HuH-7 (cell line): Measurements from ENCODE around the gene GAL3ST2.
"Not testable (repeated sequence)": the region's sequence is repeated elsewhere in the genome, so short reads cannot be mapped to it uniquely, and the experiment has no call there.

Experiments used
- DNase-seq: peaks from one replicate; pipeline ENCODE4 v3.0.0; 2011; ENCODE audit warnings: low spot score

Gene GAL3ST2

DNA sequence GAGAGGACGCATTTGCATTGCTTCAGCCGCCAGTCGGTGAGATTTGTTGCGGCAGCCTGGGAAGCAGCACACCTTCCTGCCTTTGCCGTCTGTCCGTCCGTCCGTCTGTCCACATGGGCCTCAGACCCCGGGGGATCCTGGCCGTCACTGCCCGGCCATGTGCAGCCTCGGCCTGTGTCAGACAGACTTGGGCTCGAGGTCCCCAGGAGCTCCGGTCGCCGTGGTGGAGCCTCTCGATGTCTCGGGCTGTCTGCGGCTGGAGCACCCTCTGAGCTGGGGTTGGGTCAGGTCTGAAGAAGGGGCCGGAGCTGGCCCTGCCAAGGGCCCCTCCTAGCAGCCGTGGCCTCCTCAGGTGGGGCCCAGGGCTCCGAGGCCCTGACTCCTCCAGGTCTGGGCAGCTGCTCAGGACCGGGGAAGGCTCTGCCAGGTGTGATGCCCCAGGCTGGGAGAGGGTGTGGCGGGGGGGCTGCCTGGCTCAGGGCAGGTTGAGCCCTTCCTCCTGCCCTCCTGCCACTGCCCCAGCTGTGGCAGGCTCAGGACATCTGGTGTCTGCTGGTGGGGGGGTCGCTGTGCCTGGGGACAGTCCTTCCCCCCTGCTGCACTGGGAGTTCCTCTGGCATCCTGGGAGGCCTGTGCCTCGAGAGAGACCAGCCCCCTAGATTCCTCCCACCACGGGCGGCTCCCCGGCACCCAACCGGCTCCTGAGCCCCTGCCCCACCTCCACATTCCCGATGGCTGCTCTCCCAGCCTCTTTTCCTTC lies 44.2 kb downstream of the GAL3ST2 start:
- DNase-seq, result no peak

DNA sequence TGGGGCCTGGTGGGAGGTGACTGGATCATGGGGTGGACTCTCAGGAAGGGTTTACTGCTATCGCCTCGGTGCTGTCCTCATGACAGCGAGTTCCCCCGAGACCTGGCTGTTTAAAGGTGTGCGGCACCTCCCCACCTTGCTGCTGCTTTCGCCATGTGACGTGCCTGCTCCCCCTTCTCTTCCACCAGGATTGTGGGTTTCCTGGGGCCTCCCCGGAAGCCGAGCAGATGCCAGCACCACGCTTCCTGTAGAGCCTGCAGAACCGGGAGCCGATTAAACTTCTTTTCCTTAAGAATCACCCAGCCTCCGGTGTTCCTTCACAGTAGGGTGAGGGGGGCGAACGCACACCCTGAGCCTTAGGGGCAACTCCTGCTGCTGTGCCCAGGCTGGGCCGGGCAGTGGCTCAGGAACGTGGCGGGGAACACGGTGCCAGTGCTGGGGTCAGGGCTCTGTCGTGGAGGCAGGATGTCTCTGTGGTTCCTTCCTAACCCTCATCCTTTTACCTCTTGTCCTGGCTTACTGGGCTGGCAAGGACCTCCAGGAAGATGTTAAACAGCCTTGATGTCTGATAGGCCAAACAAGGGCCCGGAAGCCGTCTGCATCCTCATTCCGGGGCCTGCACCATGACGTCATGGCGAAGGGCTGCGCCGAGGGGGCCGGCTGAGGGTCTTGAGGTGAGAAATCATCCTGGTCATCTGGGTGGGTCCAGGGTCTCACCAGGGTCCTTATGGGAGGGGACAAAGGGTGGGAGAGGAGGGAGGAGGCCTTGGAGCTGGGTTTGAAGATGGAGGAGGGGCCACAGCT lies 45.0 kb downstream of the GAL3ST2 start:
- no peak for DNase-seq

DNA sequence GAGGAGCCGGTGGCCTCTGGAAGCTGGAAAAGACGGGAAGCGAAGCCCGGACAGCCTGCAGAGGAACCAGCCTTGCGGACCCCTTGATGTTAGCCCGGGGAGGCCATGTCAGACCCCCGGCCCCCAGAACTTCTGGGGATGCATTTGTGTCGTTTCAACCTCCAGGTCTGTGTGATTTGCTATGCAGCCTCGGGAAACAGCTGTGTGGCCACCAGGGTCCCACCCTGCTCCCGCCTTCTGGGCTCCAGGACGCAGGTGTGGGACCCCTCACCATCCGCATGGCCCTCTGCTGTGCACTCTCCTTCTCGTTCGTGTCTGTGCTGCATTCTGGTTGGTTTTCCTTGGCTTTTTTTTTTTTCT lies 45.6 kb downstream of the GAL3ST2 start:
- no peak for DNase-seq

DNA sequence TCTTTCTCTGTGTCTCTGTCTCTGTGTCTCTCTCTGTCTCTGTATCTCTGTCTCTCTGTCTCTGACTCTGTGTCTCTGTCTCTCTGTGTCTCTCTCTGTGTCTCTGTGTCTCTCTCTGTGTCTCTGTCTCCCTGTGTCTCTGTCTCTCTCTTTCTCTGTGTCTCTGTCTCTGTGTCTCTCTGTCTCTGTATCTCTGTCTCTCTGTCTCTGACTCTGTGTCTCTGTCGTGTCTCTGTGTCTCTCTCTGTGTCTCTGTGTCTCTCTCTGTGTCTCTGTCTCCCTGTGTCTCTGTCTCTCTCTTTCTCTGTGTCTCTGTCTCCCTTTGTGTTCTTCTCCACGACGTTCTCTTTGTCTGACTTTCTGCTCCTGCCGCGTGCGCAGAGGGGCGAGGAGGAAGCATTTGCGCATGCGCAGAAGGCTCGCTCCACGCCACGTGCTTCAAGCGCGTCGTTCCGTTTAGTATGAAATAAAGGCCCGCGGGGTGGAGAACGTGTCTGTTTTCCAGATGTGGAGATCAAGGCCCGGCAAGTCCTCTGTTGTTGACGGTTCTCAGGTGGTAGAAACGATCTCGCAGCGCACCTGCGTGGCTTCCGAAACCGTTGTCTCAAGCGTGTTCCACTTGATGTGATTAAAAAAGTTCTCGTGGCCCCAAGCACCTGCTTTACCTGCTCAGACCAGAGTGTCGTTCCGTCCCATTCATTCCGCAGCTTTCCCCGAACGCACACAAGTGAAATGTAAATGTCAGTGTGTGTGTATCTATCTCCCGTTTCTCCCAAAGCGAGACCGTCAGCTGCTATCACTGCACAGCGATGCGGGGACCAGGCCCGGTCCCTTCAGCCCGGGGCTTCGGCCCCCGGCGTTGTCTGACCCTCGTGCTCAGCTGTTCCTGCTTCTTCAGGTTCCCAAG lies 47.2 kb downstream of the GAL3ST2 start:
- not testable (repeated sequence) for DNase-seq

DNA sequence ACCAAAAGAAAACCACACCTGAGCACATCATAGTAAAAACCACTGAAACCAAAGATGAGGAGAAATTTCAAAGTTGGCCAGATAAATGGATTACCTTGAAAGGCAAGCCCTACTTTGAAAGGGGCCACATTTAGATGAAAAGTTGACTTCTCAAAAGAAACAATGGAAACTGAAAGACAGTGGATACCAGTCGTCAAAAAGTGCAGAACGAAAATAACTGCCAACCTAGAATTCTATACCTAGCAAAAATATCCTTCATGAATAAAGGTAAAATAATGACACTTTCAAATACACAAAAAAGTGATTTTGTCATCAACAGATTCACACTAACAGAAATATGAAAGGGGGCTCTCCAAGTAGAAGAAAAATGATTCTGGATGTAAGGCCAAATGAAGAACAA lies 50.8 kb downstream of the GAL3ST2 start:
- DNase-seq, result no peak

DNA sequence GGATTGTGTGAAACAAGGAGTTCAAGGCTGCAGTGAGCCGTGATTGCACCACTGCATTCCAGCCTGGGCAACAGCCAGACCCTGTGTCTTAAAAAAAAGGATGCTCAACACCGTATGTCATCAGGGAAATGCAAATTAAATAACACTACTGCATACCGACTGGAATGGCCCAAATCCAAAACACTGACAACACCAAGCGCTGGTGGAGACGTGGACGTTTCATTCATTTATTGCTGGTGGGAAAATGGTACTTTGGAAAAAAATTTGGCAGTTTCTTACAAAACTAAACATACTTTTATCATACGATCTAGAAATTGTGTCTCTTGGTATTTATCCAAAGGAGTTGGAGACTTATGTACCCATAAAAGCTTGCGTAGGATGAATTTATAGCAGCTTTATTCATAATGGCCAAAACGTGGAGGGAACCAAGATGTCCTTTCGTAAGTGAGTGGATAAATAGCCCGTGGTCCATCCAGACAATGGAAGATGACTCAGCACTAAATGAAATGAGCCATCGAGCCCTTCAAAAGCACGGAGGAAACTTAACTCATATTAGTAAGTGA lies 56.6 kb downstream of the GAL3ST2 start:
- no peak for DNase-seq

DNA sequence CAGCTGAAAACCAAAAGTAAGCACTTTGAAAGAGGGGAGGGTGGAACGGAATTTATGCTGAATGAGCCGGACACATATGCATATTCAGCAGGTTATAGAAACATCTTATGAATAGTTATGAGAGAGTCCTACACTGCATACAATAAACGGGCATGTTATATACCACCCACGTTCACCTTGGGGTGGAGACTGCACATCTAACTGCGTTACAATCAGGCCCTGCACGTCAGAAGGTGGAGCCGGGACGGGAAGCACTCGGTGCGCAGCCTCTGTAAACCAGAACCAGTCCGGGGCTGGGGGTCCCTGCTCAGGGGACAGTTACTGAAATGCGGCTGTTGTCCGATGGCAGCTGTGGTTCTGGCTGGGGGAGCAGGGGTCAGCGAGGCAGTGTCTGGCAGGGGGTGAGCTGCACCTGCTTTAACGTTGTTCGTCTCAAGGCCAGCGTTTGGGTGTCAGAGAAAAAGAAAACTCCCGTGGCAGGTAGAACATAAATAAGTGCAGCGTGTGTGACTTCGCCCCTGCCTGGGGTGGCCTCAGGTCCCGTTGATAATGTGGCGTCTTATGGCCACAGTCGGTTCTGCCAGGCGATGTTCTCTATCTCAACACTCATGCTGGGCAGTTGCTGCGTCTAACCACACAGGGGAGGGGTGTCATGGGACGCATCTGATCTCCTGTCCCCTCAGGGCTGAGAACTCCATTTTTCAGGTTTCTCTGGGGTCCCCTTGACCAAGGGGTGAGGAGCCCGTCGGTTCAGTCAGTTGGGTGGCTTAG lies 57.3 kb downstream of the GAL3ST2 start:
- not testable (repeated sequence) for DNase-seq

DNA sequence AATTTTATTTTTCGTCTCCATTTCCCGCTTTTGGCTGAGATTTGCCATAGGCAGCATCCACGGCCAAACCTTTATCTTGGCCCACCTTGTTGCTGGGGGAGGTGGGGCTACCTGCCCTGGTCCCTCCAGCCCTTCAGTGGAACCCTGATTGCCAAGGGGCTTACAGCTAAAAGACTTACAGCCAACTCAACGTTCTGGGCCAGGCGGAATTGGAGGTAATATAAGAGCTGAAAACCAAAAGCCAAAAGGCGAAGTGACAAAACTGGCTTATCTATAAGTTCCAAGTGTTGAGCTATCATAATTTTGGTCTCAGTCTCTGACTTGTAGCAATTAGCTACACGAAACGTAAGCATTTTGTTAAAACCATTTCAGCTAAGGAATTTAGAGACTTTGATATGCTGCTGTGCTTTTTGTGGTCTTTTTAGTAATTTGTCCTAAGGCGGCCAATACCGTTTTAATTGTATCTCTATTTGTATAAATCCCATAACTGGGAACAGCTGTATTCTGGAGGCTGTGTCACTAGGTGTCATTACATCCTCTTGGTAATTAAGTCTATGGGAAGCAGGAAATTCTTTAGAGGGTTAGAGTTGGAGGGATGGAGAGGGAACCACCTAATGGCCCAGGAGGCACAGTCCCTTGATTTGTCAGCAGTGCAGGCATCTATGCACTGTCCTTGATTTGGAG lies 58.0 kb downstream of the GAL3ST2 start:
- DNase-seq, result no peak

DNA sequence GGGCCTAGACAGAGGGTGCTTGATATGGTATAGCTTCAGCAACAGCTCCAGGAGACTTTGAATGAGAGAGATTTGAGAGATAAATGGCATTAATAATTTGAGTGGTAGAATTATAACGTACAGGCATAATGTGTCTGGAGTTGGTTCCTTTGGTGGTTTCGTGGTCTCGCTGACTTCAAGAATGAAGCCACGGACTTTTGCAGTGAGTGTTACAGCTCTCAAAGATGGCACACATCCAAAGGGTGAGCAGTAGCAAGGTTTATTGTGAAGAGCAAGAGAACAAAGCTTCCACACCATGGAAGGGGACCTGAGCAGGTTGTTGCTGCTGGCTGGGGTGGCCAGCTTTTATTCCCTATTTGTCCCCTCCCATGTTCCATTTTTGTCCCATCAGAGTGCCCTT lies 59.0 kb downstream of the GAL3ST2 start:
- DNase-seq, result no peak

DNA sequence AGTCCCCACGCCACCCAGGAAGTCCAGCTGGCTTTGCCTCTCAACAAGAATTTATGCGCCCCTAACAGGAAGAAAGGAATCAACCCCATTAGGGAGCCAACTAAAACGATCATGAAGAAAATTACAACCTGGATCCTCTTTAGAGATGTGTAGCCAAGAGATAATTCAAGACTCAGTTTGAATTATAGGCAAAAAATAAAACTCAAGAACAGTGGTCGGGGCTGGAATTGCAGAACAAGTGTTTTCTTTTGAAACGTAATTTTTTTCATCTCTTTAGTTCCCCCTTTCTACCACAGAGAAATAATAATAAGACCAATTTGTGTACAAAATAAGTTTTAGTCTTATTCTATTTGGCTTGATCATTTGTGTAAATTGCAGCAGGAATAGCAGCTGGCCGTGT lies 59.7 kb downstream of the GAL3ST2 start:
- no peak for DNase-seq

DNA sequence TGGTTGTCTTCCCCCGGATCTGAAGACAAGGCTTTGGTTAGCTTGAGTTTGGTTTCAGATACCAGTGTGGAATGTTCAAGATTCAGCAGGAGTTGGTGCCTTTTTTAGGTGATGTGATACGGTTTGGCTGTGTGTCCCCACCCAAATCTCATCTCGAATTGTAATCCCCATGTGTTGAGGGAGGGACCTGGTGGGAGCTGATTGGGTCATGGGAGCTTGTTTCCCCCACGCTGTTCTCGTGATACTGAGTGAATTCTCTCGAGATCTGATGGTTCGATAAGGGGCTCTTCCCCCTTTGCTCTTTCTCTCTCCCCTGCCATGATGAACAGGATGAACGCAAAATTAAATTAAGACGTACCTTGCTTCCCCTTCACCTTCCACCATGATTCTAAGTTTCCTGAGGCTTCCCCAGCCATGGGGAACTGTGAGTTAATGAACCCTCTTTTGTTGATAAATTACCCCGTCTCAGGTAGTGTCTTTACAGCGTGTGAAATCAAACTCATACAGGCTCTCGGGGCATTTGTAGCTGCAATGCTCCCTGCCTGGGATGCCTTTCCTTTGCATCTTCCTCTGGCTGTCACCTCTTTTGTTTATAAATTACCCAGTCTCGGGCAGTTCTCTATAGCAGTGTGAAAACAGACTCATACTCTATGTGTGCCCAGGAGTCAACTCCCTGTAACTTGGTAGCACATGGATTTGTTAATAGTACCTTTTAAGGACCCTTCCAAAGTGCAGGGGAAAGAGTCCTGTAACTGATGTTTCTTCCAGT lies 60.8 kb downstream of the GAL3ST2 start:
- DNase-seq, result no peak

DNA sequence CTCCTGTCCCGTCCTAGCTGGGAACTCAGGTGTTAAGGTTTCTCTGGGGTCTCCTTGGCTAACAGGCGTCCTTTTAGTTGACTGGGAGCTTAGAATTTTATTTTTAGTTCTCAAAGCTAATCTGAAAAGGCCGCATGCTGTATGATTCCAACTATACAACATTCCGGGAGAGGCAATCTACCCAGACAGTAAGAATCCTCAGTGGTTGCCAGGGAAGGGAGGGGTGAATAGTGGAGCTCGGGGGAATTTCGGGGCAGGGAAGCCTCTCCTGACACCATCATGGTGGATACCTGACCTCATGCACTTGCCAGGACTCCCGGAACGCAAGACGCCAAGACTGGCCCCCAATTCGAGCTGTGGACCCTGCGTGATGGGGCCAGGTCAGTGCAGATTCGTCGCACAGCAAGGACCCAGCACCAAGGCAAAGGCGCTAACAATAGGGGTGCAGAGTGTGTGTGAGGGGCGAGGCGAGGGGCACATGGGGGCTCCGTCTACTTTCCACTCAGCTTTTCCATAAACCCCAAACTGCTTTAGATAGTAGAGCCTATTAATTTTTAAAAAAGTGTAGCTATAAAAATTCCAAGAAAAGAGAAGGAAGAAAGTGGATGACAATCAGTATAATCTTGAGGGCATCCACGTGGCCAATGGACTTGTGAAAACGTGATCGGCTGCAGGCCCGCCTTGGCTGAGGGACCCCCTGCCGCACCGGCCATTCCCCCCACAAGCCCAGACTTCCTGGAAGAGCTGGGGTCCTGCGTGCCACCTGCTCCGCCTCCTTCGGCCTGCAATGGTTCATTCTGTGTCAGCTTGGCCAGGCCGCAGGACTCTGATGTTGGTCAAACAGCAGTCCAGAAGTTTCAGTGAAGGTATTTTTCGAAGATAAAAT lies 64.8 kb downstream of the GAL3ST2 start:
- DNase-seq, result no peak

DNA sequence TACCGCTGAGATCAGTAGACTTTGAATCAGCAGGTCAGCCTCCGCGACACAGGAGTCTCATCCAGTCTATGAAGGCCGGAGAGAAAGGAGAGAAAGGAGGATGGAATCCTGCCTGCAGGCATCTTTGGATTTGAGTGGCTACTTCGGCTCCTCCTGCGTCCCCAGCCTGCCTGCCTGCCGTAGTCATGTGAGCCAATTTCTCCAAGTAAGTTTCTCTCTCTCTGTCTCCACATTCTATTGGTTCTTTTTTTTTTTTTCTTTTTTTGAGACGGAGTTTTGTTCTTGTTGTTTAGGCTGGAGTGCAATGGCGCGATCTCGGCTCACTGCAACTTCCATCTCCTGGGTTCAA lies 65.4 kb downstream of the GAL3ST2 start:
- no peak for DNase-seq

DNA sequence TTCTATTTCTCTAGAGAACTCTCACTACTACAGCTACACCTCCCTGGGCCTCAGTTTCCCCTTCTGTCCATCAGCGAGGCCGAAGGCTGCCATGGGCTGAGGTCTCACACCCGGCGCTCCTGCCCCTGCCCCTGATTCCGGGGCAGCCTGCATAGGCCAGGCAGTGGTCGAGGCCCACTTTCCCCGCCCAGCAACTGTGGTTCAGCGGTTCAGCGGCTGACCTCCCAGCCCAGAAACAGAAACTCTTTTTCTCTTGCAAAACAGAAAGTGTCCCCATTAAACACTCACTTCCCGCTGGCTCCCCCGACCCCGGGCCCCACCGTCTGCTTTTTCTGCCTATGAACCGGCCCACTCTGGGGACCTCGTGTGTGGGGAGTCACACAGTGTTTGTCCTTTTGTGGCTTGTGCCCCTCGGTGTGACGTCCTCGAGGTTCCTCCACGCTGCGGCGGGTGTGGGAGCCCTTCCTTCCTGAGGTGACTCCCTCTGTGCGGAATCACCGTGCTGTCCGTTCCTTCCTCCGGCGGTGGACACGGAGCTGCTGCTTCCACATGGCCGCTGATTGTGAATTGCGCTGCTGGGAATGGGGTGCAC lies 66.1 kb downstream of the GAL3ST2 start:
- DNase-seq, result no peak

DNA sequence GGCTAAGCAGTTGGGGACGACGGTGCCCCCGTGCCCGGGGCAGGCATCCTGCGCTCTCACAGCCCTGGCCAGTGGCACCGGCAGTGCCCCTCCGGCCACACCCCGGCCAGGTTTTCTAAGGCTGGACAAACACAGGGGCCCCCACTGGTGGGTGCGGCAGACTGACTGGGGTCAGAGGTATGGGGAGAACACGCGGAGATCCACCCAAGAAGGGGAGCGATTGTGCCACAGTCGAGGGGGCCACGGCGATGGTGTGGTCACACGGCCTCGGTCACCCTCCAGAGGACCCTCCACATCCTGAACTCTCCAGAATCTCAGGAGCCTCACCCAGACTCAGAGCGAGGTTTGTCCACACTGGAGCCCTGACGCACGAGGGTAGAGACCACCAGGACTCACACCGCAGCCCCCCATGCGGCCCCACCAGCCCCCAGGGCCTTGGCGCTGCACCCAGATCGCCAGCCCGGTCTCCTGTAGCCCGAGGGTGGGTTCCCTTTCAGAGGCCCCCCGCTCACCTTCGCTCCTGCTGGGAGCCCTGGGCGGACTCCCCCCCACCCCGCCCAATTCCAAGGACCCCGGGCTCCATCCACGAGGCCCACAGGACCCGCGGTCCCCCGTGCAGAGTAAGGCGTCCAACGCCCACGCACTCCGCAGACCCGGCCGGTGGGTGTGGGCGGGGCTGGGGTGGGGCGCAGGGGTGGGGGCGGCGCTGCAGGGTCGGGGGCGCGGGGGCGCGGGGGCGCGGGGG lies 66.9 kb downstream of the GAL3ST2 start:
- DNase-seq, result no peak

DNA sequence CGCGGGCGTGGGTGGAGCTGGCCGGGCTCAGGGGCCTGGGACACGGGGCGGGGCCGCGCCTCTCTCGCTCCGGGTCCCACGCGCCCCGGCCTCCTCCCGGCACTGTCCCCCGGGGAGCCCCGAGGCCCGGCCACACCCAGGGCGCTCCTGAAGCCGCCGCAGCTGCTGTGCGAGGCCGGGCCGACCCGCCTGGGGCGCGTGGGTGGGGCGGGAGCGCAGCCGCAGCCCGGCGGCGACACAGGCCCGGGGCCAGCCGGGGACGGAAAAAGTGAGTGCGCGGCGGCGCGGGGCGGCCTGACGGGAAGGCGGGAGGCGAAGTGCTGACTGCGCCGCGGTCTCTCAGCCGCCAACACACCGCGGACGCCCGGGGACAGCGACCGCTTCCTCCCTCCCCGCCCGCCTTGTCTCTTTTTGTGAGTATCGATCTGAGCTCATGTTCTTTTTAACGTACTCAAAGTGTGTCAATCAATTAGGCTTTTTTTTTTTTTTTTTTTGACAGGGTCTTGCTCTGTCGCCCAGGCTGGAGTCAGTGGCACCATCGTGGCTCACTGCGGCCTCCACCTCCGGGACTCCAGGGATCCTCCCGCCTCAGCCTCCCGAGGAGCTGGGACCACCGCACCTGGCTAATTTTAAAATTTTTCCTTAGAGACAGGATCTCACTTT lies 67.6 kb downstream of the GAL3ST2 start:
- peak; percentile 55 for DNase-seq

DNA sequence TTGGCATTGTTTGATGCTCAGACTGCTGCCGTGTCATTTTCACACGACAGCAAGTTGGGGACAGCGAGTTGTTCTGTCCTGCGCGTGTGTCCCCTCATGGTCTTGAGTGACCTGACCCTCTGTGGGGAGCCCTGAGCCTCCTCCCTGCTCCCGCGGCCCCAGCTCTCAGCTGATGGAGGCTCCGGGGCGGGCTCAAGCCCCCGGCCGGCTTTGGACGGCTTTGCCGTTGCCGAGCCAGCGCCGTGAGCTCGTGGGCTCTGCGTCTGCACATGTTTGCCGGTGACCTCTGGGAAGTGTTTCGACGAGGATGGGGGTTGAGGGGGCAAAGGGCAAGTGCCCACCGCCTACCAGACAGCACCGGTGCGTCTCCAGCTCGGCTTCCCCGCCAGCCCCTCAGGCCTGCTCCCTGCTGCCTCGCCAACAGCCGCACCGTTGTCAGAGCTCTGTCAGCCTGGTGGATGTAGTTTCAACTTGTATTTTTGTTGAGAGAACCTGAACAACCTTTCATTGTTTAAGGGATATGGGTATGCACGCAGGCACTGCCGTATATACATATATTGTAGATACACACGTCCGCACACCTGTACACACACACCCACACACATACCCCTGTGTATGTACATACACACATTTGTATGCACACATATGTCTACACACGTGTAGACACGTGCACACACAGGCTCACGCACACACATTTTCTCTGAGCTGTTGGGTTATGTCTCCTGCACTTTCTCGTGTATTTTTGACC lies 68.4 kb downstream of the GAL3ST2 start:
- peak; percentile 16 for DNase-seq
